ENCODE data around the gene MGMT.

MGMT gene

GRCh38 chr10:129522041-129522585 is 55.1 kb downstream of the MGMT start:
- DNase-seq: no peak

DNA sequence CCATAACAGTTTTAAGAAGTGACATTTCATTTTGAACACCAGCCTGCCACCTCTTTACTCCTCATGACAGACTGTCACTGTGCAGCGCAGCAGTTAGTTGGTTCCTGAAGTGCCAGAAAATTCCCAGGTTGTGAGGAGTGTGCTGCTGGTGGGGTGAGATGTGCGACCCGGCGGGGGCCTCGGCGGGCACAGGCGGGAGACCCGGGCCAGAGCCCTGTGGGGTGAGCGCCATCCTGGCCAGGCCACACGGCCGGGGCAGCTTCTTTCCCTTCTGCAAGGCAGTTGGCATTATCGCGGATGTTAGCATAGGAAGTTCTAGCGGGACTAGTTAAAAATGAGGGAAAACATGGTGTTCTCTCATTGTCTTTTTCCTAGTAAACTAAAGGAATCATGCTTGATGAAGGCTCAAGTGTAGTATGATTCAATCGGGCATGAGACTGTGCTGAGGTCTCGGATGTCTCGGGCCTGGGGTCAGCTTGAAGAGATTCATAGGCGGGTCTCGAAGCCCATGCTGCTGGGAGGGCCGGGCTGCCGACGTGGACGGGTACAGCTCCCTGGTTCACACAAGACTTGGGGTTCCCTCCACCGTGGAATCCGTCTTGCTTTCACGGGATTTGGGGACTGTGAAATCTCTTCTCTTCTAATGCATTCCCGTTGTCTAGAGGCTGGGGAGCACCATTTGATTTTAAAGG is 56.1 kb downstream of the MGMT start:
- no peak for DNase-seq

- DNase-seq: no peak
Measured at GRCh38 chr10:129523723-129524316, 56.8 kb downstream of the MGMT start.

GRCh38 chr10:129524936-129525335 is 57.9 kb downstream of the MGMT start:
- DNase-seq: no peak

DNA sequence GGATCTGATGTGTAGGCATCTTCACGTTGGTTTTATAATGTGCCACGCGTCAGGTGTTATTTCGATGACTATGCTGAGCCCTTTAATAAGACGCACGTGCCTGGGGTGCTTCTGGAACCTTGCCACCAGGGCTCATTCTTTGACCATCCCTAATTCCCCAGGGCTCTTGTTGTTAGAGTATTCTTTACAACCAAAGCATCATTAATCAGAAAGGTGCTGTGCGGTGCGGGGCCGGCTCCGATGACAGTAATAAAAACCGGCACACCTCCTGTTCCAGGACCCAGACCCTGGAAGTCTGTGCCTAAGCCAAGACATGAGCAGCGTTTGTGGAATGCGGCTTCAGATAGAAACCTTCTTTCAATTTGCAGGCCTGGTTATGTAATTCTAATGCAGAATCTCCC is 58.4 kb downstream of the MGMT start:
- DNase-seq: no peak

DNA sequence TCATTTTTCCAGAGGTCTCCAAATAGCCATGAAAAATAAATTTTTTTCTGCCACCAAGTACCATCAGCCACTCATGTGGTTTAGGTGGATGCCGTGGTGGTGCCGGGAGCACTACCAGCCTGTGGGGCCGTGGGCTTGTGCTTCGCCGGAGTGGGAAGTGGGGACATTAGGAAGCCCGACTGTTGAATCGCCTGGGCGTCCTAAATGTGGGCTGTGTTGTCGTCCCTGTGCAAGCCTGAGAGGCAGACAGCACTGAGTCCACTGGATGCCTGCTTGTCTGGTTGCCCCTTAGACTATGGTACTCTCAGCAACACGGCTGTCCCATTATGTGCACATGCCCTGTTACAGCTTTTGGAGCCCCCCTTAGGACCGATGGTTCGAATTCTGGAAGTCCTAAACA is 59.9 kb downstream of the MGMT start:
- DNase-seq: no peak

- DNase-seq: no peak
Measured at GRCh38 chr10:129528376-129528978, 61.4 kb downstream of the MGMT start.

GRCh38 chr10:129530581-129530980 is 63.5 kb downstream of the MGMT start:
- no peak for DNase-seq

DNA sequence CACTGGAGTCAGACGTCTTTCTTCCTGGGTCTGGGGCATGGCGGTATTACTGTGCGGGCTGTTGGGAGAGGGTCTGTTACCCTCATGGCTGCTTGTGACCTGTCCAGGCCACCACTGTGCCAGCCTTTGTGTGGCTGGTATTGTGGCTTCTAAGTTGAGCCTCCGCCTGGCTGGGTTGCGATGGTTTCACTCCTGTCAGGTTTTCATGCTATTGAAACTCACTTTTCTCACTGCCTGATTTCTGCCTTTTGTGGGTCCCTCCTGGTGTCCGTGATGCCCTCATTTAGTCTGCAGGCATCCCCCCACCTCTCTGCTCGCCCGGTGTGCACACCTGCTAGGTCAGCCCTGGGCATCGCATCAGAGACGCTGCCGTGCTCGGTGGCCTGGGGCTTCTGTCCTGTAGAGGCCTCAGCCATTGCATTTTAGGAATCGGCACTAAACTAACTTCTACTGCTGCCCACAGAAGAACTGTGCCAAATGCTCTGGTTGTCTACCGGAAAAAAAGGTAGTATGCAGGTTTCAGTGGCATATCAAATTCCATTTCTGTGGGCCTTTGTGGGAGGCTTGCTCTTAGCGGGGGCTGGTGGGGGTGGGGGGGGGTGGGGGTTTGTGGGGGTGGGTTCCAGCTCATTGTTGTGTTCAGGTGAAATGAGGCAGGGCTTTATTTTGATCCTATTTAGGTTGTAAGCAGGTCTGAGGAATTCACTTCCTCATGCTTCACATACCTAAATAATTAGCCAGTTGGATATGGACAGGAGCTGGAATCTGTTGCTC is 64.3 kb downstream of the MGMT start:
- DNase-seq: no peak

- no peak for DNase-seq
Measured at GRCh38 chr10:129531969-129532660, 65.1 kb downstream of the MGMT start.

DNA sequence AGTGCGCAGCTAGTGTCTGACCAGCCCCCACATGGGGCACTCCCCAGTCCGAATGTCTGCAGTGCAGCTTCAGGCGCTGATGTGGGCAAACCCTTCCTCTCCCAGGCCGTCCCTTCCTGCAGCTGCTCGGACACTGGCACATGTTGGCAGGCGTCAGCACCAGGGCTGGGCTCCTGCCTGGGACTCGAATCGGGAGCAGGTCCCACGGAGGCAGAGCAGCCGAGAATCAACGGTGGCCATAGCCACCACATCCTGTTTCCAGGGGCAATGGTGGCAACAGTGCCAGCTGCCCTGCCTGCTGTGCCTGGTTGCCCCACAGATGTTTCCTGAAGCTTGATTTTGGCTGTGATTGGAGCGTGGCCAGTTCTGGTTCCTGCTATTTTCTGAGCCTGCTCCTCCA is 65.8 kb downstream of the MGMT start:
- DNase-seq: no peak

DNA sequence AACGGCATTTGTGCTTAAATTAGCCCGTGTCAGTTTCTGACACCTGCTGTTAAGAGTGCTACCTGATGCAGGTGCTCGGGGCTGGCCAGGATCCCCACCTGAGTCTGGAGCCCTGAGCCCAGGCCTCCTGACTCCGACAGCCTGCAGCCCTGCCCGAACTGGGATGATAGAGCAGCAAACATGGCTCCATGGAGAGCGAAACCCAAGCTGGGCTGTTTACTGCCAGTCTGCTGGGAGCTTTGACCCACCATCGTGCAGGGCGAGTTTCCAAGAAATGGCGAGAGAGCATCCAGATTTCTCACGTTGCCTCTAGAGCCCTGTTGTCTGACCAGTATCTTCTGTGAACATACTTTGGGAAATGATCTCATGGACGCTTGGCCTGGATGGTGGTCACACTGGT is 66.2 kb downstream of the MGMT start:
- DNase-seq: no peak

- DNase-seq: no peak
Measured at GRCh38 chr10:129534826-129535225, 67.8 kb downstream of the MGMT start.

GRCh38 chr10:129536336-129536735 is 69.3 kb downstream of the MGMT start:
- DNase-seq: no peak

- DNase-seq: no peak
Measured at GRCh38 chr10:129537151-129537550, 70.1 kb downstream of the MGMT start.

- no peak for DNase-seq
Measured at GRCh38 chr10:129538236-129538635, 71.2 kb downstream of the MGMT start.

- no peak for DNase-seq
Measured at GRCh38 chr10:129541200-129541599, 74.2 kb downstream of the MGMT start.

DNA sequence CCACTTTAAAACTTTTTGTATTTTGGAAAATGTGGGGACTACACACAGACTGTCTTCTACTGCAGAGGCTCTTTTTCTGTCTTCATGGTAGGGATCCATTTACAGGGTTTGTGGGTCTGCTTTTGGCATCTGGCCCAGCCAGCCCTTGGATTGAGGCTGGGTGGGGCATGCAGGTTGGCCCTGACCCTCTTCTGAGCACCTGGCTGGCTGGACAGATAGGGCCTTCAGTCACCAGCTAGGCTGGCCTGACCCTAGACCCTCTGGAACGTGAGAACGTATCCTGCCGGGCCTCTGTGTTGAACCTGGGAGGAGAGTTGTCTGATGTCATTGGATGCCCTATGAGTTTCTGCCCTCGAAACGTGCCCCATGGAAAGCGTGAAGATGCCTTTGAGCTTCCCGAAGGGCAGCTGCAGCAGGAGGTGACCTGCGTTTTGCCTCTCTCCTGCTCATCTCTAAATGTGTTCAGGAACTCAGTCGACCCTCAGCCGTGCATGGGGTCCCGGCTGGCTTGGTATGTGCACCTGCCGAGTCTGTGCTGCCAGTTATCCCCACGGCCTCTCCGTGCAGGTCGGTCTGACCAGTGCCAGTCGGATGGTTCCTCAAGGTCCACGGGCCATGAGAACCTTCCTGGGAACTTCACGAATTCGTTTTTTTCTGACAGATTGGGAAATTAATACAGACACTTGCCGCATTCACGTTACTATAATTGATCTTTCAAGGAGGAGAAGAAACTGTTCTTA is 74.9 kb downstream of the MGMT start:
- DNase-seq: no peak

DNA sequence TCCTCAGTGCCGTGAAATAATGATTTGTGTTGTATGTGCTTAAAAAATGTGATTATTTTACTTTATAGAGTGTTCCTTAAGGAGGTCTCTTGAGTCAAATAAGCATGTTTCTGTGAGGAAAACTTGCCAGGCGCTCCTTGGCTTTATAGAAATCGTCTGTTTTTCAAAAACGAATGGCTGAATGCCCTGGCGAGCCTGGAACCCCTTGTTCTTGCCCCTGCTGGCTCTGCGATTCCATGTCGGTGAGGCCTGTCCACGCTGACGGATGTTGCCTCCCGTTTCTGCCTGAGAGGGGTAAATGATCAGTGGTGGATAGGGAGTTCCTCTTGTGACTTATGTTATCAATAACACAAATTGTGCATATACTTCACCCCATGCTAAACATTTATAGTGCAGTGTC is 75.5 kb downstream of the MGMT start:
- DNase-seq: no peak

- no peak for DNase-seq
Measured at GRCh38 chr10:129544205-129545202, 77.5 kb downstream of the MGMT start.

DNA sequence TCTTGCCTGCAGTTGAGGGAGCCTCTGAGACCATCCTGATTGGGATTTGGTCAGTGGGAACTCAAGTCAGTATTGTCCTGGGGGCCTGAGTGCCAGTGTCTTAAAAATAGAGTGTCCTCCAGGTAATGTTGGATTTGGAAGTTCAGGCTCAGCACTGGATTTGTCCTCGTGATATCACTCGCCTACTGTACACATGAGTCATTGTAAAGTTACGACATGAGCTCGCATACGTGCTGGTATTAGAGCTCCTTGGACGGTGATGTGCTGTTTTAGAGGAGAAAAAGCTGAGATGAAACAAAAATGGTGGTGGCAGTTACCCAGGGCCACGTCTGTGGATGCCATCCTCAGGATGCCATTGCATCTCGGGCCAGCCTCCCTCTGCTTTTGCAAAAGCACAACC is 78.2 kb downstream of the MGMT start:
- no peak for DNase-seq

Measured in NCI-H1436 (cell line).